GM12864 (cell line): ENCODE results near the gene SMIM35.
A peak's percentile ranks its signal among the peaks of the same experiment; 100 is the strongest.

ENCODE experiments used
- DNase-seq: peaks from one replicate; pipeline ENCODE4 v3.0.0-alpha.2; 2011; ENCODE audit warnings: low read depth
- H3K4me3 ChIP-seq: 2 replicates; pipeline ENCODE4 v1.5.1; 2011; ENCODE audit warnings: mild to moderate bottlenecking, low read depth, low read length, control low read depth
- TF ChIP-seq, protein P1 (sequence below): IDR thresholded peaks from 2 replicates; pipeline ENCODE4 v1.5.1; 2011; ENCODE audit warnings: low read depth, mild to moderate bottlenecking, moderate library complexity, low read length, control low read depth, inconsistent platforms; ENCODE audit errors: missing control alignments

The SMIM35 gene

DNA sequence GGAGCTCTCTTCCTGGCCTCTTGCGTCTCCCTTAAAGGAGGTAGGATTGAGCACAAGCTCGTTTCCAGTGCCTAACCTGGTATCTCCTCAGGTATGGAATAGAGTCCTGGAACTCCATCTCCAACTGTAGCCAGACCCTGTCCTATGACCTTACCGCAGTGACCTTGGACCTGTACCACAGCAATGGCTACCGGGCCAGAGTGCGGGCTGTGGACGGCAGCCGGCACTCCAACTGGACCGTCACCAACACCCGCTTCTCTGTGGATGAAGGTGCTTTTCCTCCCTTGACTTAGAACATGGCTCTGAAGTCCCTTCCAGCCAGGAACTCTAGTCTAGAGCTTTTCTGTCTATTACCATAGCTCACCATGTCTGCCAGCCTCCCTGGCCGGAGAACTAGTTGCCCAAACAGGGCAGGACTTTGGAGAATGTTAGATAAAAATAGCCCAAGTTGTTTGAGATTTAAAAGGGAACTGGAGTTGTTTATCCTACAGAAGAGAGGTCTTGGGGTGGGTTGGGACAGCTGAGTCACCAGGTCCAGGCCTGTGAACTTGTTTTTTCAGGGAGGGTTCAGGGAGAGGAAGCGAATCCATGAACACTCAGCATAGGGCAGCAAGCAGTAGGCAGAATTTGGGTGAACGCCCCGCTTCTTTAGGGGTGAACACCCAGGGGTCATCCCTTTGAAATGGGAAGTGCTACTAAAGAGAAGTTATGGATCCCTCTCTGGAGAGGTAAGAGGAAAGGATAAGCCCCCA, 97.2 kb downstream of the SMIM35 start:
- TF ChIP-seq, protein P1, sequence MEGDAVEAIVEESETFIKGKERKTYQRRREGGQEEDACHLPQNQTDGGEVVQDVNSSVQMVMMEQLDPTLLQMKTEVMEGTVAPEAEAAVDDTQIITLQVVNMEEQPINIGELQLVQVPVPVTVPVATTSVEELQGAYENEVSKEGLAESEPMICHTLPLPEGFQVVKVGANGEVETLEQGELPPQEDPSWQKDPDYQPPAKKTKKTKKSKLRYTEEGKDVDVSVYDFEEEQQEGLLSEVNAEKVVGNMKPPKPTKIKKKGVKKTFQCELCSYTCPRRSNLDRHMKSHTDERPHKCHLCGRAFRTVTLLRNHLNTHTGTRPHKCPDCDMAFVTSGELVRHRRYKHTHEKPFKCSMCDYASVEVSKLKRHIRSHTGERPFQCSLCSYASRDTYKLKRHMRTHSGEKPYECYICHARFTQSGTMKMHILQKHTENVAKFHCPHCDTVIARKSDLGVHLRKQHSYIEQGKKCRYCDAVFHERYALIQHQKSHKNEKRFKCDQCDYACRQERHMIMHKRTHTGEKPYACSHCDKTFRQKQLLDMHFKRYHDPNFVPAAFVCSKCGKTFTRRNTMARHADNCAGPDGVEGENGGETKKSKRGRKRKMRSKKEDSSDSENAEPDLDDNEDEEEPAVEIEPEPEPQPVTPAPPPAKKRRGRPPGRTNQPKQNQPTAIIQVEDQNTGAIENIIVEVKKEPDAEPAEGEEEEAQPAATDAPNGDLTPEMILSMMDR: no peak
- no peak for DNase-seq
- no peak overlapping the region for H3K4me3 ChIP-seq

DNA sequence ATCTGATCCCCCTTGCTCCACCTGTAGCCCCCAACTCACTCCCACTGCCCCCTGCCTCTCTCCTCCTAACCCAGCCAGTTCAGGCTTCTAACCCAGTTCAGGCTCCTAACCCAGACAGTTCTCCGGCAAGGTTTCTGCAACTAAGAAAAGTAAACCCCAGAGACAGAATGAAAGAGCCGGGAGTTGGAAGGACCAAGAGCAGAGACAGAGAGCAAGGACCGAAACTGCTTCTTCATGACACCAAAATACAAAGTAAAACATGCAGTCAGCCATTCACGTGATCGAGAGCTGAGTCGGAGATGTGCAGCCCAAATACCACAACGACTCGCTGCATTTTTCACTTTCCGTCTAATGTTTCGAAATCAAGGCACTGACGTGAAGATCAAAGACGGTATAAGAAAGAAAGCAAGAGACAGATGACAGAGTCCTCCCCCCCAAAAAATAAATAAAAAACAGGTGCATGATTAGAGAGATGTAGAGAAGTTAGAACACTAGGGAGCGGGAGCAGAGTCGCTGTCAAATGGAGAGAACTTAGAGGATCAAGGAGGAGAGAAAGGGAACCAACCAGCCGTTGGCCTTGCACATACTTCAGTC, 99.7 kb downstream of the SMIM35 start:
- DNase-seq: peak; percentile 89
- TF ChIP-seq, protein P1: no peak
- H3K4me3 ChIP-seq: peak overlapping the region; percentile 91

DNA sequence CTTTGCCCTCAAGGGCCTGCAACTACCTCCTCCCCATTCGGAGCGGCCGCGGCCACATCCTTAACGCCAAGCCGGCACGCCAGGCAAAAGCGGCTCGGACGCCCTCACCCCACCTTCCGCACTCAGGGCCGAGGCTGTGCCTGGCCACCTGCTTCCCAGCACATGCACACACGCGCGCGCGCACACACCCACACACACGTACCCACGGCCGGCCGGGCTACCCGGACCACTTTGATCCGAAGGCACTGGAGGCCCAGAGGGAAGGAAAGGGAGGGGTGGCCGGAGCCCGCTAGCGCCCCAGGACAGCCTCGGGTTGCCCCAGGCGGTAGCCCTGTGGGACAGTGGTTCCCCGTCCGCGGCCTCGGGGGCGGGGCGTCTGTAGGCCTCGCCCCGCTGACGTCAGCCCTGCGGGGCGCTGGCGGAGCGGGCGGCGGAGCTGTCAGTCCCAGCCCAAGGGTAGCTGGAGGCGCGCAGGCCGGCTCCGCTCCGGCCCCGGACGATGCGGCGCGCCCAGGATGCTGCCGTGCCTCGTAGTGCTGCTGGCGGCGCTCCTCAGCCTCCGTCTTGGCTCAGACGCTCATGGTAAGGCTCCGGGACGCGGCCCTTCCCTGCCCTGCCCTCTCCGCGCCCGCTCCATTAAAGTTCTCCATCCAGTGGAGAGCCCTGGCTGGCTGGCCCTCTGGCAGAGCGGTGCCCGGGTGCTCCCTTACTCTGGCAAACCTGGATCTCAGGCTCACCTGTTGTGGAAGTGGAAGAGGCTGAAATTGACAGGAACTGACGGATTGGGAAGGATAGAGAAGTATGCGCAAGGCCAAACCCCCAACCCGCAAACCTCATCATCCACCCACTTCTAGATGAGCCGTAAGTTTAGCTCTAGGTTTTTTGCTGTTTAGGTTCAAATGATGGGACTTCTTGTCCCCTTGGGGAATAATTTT, 100.5 kb downstream of the SMIM35 start, which contains the start of gene IL10RA:
IL10RA (plus strand) TSS at position 442 of the 935 bp plus-strand sequence; CDS start at position 516, 74 bp downstream.
- TF ChIP-seq, protein P1: no peak
- DNase-seq: no peak
- H3K4me3 ChIP-seq: peak within 1 kb of the TSS; percentile 91

DNA sequence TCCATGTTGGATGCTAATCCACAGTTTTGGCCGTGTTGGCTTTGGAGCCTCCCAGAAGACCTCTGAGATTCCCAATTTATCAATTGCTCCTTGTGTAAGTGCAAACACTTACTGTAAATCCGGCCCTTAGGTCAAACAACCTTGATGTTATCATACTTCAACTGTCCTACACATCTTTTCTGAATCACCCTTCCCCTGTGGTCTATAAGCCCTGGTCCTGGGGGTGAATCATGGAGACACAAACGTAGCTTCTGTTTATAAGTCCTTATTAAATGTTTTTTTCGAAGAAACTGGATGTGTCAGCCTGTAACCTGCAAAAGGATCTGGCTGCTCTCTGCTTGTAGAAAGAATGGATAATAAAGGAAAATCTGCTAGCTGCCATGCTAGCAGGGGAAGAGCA, 102.3 kb downstream of the SMIM35 start:
- TF ChIP-seq, protein P1: no peak
- no peak overlapping the region for H3K4me3 ChIP-seq
- no peak for DNase-seq

DNA sequence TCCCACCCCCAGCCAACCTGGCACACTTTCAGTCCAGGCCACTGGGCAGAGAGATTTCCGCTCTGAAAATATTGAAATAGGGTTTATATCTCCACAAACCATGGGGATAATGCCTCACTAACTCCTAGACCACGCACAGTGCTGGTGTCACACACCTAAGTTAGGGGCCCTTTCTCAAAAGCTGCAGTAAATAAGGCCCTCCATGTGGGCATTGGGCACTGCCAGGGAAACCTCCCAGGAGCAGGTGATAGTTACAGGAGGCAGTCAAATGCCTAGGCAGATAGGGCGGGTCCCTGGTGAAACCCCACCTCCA, 103.6 kb downstream of the SMIM35 start:
- H3K4me3 ChIP-seq: no peak overlapping the region
- DNase-seq: no peak
- TF ChIP-seq, protein P1: no peak

DNA sequence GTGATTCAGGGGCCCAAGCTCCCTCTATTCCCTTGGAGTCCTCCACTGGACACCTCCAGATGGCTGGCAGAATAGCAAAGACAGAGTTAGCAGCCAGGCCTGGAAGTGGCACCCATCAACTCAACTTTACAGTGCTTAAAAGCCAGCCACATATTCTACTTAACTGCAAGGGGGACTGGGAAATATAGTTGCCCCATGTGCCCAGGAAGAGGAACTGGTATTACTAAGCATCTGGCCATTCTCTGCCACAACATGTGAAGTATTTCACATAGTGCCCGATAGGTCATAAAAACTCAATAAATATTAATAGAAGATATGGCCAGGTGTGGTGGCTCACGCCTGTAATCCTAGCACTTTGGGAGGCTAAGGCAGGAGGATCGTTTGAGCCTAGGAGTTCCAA, 106.0 kb downstream of the SMIM35 start:
- no peak overlapping the region for H3K4me3 ChIP-seq
- DNase-seq: no peak
- TF ChIP-seq, protein P1: no peak
